Measurements from ENCODE around the gene CNPY2.
"Not testable (repeated sequence)": the region's sequence is repeated elsewhere in the genome, so short reads cannot be mapped to it uniquely, and the experiment has no call there.

The CNPY2 gene

DNA sequence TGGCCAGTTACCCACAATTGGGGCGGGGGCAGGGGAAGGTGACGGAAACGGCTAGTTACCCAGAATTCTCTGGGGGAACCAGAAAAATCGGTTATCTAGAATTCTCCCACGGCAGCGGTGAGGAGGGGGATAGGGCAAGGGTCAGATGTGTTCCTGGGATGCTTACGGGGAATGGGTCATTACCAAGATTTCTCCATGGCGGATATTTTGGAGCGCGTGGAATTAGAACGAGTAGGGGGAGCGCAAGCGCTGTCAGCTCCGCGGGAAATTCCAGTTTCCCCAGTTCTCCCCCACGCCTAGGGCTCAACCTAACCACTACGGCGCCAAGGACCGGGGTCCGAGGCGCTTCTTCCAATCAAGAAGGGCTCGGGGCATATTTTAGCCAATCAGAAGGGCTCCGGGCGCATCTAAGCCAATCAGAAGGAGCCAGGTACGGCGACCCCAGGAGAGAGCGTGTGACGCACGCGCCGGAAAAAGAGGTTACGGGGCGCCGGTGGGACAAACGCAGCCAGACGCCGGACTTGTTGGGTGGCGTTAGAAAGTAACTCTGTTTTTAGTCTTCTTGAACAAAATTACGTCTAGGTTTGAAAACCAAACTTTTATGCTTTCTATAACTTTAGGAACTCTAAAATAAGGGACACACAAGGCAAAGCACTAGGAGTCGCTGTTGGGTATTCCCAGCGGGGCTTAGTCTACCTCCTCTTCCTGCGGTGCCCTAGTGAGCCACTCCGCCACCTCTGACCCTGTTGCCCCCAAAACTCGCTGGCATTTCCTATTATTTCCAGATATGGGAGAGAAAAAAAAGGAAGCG lies 18.1 kb upstream of the CNPY2 start, which contains the start of gene PAN2:
Gene PAN2 (minus strand): TSS at position 322 of the 811 bp plus-strand sequence. CDS start 906 bp downstream, outside the sequence.
- DNase-seq, result peak; percentile 93 to 95

DNA sequence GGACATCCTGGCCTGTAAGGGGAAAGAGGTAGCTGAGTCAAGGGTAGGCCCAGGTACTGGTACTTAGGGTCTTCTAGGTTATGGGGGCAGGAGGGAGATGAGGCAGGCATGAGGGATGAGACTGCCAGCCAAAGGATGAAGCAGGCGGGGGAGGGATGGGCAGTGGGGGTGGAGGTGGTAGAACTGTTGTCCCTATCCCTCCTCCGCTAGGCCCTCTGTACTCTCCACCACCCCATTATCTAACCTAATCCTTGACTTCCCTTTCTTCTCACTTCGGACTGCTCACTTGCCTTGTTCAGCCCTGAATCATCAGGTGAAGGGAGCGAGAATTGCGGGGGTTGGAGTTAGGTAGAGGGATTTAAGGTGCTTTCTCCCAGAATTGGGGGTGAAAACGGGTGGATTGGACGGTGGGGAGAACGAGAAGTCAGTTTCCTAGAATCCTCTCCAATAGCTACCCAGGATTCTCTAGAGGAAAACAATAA lies 17.4 kb upstream of the CNPY2 start:
- DNase-seq, result no peak

DNA sequence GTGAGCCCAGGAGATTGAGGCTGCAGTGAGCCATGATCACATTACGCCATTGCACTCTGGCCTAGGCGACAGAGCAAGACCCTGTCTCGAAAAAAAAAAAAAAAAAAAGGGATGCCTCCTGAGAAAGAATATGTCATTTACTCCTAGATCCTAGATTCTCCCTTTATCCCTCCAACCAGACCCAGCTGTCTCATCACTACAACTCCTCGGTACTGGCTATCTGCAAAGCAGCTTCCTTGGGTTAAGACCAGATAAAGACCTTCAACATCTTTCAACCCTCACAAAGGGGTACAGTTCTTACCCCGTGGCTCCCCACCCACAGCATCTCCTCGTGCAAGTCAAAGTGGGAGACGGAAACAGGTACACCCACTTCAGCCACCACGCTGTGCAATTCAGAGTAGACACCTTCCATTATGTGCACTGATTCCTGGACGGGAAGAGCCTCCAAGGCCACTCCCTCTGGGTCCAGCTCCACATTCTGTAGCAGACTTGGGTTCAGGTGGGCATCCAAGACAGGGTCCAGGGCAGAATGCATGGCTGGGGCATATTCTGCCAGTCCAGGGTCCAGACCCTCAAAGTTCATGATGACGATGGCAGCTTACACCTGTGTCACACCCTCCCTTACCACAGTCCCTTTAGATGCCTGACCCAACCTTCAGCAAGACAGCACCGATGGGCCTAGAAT lies 16.9 kb upstream of the CNPY2 start:
- DNase-seq, result peak in 1 of 2 experiments; percentile 20

DNA sequence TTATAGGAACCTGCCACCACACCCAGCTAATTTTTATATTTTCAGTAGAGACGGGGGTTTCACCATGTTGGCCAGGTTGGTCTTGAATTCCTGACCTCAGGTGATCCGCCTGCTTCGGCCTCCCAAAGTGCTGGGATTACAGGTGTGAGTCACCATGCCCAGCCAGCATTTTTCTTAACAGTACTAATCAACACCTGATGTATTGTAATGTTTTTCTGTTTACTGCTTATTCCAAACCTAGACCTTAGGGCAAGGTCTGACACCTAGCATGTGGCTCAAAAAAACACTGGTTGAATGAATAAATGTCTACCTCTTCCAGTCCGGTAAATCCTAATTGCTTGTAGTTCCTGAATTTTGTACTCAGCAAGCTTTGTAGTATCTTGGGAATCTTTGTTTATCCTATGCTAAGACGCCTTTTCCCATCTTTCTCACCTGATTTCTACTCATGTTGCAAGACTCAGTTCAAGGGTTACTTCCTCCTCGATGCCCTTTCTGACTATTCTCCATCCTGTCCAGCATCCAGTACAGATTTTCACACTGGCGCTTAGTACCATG lies 15.2 kb upstream of the CNPY2 start:
- DNase-seq, result no peak

DNA sequence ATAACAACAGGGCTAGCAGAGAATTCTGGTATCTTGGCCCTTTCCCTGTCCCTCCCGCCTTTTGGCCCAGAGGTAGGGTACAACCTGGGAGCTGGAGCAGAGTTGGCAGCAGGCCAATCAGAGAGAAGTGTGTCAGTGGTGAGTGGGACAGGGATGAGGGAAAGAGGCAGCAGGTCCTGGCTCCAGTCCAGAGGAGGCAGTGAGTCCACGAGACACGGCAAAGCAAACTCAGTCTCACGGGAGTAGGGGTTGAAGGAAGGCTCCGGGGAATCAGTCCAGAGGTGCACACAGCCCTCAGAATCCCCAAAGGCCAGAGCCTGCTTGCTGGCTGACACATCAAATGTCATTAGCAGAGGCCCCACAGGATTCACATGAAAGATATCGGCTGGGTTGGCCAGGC lies 10.7 kb upstream of the CNPY2 start:
- no peak for DNase-seq

DNA sequence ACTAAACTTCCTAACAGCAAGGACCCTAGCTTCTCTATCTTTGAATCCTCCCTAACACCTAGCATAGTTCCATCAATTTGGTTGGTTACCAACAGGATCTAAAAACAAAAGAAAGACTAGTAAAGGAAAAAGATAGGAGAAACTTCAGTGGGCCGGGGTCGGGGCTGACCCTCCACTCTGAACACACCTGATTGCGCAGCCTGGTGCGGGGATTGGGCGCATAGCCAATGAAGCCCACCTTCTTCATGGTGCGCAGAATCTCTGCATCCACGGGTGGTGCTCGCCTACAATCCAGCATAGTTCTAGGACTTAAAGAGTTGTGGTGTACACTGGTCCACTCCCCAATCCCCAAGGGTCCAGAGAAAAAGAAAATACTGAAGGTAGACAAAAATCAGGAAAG lies 10.3 kb upstream of the CNPY2 start:
- DNase-seq, result no peak

DNA sequence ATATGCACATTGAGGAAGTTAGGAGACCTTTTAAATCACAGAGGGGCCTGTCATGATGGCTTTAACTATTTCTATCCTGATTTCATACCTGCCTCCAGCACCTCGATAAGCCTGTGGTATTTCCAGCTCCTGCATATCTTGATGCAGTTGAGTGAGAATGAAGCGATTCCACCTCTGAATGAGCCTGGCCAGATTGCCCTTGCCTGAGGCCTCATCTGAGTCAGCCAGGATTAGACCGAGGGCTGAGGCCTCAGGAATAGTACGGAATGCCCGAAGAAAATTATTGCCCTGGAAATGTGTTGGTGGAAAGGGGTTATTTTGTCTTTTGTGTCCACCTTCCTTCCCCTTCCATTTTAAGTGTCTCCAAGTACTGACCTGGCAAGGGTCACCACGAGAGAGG lies 8.4 kb upstream of the CNPY2 start:
- DNase-seq, result no peak

DNA sequence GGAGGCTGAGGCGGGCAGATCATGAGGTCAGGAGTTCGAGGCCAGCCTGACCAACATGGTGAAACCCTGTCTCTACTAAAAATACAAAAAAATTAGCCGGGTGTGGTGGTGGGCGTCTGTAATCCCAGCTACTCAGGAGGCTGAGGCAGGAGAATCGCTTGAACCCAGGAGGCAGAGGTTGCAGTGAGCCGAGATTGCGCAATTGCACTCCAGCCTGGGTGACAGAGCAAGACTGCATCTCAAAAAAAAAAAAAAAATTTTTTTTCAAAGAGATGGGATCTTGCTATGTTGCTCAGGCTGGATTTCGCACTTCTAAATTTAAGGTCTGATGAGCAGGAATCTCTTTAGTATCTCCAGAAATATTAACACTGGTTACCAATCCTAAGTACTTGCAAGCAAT lies 5.8 kb upstream of the CNPY2 start:
- DNase-seq, result not testable (repeated sequence)

DNA sequence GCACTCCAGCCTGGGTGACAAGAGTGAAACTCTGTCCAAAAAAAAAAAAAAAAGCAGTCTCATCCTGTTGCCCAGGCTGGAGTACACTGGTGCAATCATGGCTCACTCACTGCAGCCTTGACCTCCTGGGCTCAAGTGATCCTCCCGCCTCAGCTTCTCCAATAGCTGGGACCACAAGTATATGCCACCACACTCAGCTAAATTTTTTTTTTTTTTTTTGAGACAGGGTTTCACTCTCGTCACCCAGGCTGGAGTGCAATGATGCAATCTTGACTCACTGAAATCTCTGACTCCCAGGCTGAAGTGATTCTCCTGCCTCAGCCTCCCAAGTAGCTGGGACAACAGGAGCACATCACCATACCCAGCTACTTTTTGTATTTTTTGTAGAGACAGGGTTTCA lies 5.2 kb upstream of the CNPY2 start:
- no peak for DNase-seq

DNA sequence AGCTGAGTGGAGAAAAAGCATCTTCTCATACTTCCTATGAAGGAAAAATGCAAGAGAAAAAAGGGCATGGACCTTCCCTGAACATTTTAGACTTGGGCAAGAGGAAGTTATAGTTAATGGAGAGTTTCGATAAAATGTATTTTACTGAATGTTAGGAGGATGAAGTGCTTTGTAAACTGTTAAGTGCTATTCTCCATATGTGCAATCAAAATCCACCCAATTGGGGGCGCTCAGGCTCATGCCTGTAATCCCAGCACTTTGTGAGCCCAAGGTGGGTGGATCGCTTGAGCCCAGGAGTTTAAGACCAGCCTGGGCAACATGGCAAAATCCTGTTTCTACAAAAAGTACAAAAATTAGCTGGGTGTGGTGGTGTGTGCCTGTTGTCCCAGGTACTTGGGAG lies 1.9 kb upstream of the CNPY2 start:
- no peak for DNase-seq

DNA sequence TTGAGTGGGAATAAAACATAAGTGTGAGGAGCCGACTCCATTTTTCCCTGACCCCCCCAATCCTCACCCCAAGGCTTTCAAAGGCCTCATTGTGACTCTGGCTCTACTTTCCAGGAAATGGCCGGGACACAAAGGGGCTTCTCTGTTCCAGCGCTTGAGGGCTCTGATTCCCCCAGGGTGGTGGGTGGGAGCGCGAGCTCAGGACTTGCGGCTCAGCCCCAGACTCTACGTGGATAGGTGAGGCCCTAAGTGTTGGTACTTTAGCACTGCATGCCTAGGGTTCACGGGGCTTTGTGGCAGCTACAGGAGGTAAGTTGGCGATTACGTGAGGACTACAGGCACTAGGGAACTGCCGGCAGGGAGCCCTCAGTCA lies 553 bp downstream of the CNPY2 start:
- no peak for DNase-seq

DNA sequence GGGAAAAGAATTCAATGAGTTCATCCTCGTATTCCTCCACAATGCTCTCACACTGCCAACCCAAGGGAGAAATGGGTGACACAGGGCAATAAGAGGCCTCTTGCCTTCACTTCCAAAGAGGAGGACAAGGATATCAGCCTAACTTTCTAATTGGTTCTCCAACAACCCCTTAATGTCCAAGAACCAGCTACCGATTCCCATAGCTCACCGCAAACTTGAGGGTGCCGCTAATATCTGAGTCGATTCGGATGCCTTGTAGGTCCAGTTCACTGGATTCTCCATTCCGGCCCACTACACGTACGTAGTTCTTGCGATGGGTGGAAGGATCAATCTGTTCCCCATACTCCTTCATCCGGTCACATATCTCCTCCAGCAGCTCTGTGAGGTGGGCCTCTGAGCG lies 4.8 kb downstream of the CNPY2 start:
- DNase-seq, result no peak

DNA sequence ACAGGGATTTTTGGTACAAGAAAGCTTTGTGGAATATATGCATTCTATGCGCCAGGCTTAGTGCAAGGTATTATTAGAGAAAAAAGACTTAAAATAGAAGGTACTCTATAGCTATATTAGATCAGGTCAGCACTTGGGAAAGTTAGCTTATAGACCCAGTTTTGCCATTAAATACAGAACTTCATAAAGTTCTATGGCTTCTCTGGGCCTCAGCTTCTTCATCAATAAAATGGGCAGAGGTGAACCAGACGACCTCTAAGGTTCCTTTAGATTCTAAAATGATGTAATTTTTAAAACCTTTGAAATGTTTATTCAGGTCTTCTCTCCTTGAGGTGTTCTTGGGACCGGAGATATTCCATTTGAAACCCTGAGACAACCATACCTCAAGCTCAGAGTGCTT lies 7.1 kb downstream of the CNPY2 start:
- DNase-seq, result no peak

DNA sequence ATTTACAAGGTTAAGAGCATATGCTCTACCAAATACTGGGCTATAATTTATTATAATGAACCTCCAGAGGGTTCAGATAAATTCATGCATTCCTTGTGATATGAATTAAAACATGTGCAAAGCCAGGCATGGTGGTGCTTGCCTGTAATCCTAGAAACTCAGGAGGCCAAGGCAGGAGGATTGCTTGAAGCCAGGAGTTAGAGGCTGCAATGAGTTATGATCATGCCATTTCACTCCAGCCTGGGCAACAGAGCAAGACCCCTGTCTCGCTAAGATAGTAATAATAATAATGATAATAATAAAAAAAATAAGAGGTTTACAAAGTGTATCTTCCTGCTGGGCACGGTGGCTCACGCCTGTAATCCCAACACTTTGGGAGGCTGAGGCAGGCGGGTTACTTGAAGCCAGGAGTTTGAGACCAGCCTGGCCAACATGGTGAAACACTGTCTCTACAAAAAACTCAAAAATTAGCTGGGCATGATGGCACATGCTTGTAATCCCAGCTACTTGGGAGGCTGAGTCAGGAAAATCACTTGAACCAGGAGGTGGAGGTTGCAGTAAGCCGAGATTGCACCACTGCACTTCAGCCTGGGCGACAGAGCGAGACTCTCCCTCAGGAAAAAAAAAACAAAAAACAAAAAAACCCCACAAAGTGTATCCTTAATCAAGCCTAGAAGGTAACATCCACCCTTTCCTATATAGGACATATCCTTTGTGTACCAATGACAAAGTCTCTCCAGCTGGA lies 8.4 kb downstream of the CNPY2 start:
- no peak for DNase-seq

DNA sequence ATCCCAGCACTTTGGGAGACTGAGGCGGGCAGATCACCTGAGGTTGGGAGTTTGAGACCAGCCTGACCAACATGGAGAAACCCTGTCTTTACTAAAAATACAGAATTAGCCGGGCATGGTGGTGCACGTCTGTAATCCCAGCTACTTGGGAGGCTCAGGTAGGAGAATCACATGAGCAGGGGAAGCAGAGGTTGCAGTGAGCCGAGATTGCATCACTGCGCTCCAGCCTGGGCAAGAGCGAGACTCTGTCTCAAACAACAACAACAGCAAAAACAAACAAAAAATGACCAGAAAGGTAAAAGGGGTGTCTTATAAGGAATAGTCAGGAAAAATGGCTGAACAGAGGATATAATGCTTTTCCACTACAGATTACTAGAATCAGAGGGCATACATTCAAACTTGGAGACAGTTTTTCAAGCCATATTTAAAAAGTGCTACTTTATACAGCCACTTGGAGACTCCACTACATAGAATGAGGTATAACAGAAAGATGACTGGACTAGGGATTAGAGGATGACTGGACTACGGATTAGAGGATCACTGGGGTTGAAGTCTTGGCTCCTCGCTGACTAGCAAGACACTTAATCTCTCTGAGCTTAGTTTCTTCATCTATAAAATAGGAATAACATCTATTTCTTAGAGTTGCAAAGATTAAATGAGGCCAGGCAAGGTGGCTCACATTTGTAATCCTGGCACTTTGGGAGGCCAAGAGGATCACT lies 10.8 kb downstream of the CNPY2 start:
- no peak for DNase-seq

DNA sequence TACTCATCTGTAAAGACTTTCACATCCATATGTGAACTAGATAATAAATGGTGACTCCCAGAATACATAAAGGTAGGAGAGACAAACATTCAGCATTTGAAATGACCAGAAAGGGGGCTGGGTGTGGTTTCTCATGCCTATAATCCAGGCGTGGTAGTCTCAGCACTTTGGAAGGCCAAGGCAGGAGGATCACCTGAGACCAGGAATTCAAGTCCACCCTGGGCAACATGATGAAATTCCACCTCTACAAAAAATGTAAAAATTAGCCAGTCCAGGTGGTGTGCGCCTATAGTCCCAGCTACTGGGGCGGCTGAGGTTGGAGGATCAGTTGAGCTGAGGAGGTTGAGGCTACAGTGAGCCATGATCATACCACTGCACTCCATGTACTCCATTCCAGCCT lies 11.5 kb downstream of the CNPY2 start:
- DNase-seq, result no peak

DNA sequence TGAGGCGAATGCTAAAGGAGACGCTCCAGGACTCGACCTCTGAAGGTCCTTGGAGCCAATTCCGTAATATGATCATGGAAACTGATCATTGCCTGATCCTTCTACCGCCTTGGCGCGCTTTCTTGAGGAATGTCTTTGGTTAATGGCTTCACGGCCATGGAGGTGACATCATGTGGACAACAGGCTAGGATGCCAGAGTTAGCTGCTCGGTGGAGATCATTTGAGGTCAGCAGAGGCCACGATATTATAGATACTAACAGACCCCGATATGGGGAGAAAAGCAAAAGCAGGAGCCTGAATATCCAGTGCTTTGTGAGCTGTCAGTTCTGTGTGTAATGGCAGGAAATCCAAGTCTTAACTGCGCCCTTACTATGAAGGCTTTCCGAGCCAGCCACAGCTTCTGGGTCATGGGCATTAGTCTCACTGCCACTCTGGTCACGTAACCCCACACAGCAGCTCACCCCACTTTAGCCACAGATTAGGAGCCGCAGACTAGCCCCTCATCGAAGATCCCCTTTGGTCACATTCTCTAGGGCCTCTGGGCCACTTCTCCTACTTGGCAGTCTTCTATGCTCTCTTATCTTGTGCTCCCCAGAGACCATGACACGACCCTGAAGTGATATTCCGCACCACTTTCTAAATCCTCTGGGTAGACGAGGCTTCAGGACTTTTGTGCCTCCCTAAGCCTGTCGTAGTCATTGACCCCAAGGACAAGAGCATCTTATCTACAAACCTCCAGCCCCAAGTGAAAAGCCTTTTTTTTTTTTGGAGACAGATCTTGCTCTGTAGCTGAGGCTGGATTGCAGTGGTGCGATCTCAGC lies 14.9 kb downstream of the CNPY2 start:
- DNase-seq, result no peak

DNA sequence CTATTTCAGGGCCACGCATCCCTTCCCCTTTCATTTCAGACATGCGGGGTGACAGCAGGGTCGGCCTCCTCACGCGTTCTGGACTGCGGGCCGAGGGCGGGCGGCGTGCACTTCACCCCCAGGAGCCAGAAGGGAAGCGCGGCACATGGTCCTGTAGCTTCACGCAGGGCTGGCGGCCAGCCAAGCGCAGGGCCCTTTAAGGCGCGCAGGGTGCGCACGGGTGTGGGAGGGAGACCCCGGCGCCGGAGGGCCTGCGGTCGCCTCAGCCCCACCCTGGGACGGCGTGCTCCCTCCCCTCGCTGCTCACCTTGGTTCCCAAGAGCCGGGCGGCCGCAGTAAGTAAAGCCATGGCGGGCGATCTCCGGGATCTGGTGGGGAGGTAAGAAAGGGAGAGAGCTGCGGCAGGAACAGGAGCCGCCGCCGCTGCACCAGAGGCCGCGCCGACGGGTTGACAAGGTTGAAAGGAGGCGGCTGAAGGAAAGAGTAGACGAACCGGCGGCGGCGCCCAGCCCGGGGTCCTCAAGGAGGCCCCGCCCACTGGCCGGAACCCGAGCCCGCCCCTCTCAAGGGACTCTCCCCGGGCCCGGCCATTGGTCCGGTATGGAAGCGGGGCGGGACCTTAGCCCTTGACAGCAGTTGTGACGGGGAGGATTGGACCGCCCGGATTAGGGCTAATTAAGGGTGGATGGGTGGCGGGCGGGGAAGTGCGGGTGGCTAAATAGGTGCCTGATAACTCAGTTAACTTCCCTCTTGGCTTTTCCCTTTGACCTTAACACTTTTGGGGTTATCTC lies 15.7 kb downstream of the CNPY2 start, which contains the start of gene CS:
Gene CS (minus strand): TSS at position 478 of the 791 bp plus-strand sequence. CDS start 129 bp downstream, at position 349.
- DNase-seq, result peak; percentile 99

DNA sequence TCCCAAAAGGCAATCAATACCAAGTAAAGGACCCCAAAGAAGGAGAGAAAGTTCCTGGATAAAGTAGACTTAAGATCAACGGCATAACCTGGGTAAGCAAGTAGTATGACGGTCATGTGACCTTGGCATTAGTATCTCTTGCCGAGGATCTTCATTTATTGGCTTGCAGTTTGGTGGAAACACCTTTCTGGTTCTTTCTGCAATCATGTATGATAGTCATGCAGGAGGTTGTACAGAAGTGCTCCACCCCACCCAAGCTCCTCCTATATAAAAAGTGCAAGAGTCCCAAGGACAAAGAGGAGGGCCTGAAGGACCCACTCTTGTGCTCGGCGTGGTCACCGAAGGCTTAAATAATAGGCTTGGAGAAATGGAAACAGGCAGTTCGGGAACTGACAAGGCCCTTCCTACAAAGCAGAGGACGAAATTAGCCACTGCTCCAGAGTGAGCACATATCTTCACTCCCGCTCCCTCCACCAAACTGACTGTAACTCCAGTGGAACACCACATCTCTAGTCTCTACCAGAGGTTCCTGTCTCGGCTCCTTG lies 16.4 kb downstream of the CNPY2 start:
- DNase-seq, result peak; percentile 19 to 35

DNA sequence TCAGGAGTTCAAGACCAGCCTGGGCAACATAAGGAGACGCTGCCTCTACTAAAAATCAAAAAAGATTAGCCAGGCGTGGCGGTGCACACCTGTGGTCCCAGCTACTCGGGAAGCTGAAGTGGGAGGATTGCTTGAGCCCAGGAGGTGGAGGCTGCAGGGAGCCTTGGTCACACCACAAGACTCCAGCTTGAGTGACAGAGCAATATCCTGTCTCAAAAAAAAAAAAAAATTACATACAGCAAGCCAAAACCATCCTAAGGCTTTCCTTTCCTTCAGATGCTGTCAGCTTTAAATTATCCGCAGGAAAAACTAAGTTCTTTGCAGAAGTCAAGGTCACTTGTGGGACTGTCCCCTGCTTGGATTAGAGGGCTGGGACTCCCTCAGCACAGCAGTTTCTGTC lies 17.0 kb downstream of the CNPY2 start:
- no peak for DNase-seq
